ENCODE data around the gene TRIM14. TPM values are rescaled to one million over a fixed set of nuclear protein-coding genes. Genes with fewer than 3 reads are reported as not detected.

TRIM14 gene
- total and polyA plus RNA-seq, 2 of the 13 experiments (the other 11 are each of a cell fraction or from before 2014, with no cell fraction given): 9.2 to 13.0 TPM

- TF ChIP-seq FOXO1 (CRISPR knock-in tag; IDR thresholded peaks at IDR 0.05) (peak; percentile 26; the same call in 1 of the 2 replicates), ZSCAN12 (CRISPR knock-in tag; IDR thresholded peaks at IDR 0.05) (no peak), JUNB (CRISPR knock-in tag; IDR thresholded peaks at IDR 0.05; ENCODE audit: borderline replicate concordance) (peak; percentile 62; the same call in 1 of the 2 replicates), MTA3 (CRISPR knock-in tag; IDR thresholded peaks at IDR 0.05) (no peak), NFATC3 (CRISPR knock-in tag; IDR thresholded peaks at IDR 0.05) (no peak), ZBTB7B (CRISPR knock-in tag; IDR thresholded peaks at IDR 0.05) (no peak), ZNF570 (CRISPR knock-in tag; IDR thresholded peaks at IDR 0.05; ENCODE audit: borderline replicate concordance) (no peak), SP5 (CRISPR knock-in tag; IDR thresholded peaks at IDR 0.05; ENCODE audit: borderline replicate concordance, low read depth) (no peak), KDM1A (CRISPR knock-in tag; IDR thresholded peaks at IDR 0.05) (0 out of 2 replicates have a peak, but pooled peaks have one; percentile 67), NAIF1 (CRISPR knock-in tag; IDR thresholded peaks at IDR 0.05; ENCODE audit: borderline replicate concordance) (no peak), PAXIP1 (CRISPR knock-in tag; conservative IDR thresholded peaks at IDR 0.05) (peak; percentile 57; the same call in 1 of the 2 replicates), ZHX1 (CRISPR knock-in tag; IDR thresholded peaks at IDR 0.05; ENCODE audit: low read depth) (peak; percentile 63; the same call in 1 of the 2 replicates), DBP (CRISPR knock-in tag; IDR thresholded peaks at IDR 0.05; ENCODE audit: not compliant biosample characterization) (no peak), BRF2 (CRISPR knock-in tag; IDR thresholded peaks at IDR 0.05) (no peak), ZNF709 (CRISPR knock-in tag; IDR thresholded peaks at IDR 0.05) (no peak), CREM (IDR thresholded peaks at IDR 0.05) (peak; percentile 27; the same call in 1 of the 2 replicates), CREM (CRISPR knock-in tag; IDR thresholded peaks at IDR 0.05) (no peak), FOSL2 (CRISPR knock-in tag; IDR thresholded peaks at IDR 0.05) (peak; percentile 47; the same call in 1 of the 2 replicates), ZKSCAN1 (IDR thresholded peaks at IDR 0.05; ENCODE audit: low read length) (no peak), HOXA7 (CRISPR knock-in tag; IDR thresholded peaks at IDR 0.05) (no peak), PITX1 (CRISPR knock-in tag; IDR thresholded peaks at IDR 0.05) (no peak), ZNF513 (CRISPR knock-in tag; conservative IDR thresholded peaks at IDR 0.05) (no peak), ZNF792 (CRISPR knock-in tag; IDR thresholded peaks at IDR 0.05) (no peak)
Measured at GRCh38 chr9:98150164-98150563, 31.1 kb upstream of the TRIM14 start (continued).

All from HepG2 (cell line).